NCI-H460 (cell line): ENCODE results near the gene CSNK1G1. TPM values are rescaled to one million over a fixed set of nuclear protein-coding genes. Genes with fewer than 3 reads are reported as not detected.
"Not testable (repeated sequence)": the region's sequence is repeated elsewhere in the genome, so short reads cannot be mapped to it uniquely, and the experiment has no call there.

Experiments
- DNase-seq: peaks from one replicate; pipeline ENCODE4 v3.0.0-alpha.2; 2016; ENCODE audit warnings: low read depth; ENCODE audit errors: extremely low read depth
- total RNA-seq: library from RNA; depleted of rRNA; stranded (reverse); fragments of >200 nt; shearing (Covaris generic); gene quantifications from 2 replicates; pipeline ENCODE4 v1.2.3, GENCODE V29; 2014

Gene CSNK1G1
- total RNA-seq, 1 experiment from 2014 or later: 20.7 TPM

- DNase-seq: no peak
Observed at GRCh38 chr15:64141798-64142512, 214.0 kb downstream of the CSNK1G1 start.

GRCh38 chr15:64138331-64138941 is 217.5 kb downstream of the CSNK1G1 start:
- DNase-seq: no peak

DNA sequence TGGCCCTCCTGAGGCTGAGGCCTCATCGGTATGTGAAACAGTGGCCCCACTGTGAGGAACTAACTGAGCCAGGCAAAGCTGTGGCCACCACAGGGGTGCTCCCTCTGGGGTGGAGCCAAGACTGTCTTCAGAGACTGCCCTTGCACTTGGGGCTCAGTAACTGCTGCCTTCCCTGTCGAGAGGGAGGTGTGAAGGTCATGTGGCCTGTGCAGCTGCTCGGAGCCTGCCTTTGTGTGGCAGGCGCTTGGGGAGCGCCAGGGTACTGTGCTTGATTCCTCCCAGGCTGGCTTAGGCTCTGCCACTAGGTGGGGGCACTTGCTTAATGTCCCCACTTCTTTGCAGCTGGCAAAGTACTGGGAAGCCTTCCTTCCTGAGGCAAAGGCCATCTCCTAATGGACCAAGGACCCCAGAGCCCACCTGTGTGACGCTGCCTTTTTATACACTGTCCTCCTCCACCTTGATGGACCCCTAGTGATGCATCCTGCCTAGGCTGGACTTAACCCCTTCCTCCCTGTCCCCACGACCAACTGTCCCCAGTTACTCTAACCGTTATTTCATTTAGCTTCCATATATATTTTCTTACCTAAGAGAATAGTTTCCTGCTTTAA is 218.6 kb downstream of the CSNK1G1 start:
- no peak for DNase-seq

DNA sequence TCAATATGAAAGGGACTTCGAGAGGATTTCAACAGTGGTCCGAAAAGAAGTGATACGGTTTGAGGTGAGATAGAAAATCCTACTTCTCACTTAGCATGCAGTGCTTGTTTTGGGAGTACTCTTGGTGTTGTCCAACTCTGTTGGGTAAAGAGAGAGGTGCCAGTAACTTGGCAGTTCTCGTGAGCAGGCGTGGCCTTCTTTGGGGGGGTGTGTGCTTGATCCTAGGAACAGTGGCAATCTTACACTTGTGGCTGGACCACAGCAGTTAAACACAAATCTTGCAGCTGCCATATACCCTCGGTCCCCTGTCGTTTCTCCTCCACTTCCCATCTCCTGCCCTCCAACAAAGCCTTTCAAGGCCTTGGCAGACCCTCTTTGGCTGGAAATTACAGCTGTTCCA is 219.6 kb downstream of the CSNK1G1 start:
- DNase-seq: no peak

- no peak for DNase-seq
Observed at GRCh38 chr15:64134345-64134829, 221.6 kb downstream of the CSNK1G1 start.

GRCh38 chr15:64133623-64134344 is 222.2 kb downstream of the CSNK1G1 start:
- no peak for DNase-seq

- no peak for DNase-seq
Observed at GRCh38 chr15:64132217-64132616, 223.8 kb downstream of the CSNK1G1 start.

DNA sequence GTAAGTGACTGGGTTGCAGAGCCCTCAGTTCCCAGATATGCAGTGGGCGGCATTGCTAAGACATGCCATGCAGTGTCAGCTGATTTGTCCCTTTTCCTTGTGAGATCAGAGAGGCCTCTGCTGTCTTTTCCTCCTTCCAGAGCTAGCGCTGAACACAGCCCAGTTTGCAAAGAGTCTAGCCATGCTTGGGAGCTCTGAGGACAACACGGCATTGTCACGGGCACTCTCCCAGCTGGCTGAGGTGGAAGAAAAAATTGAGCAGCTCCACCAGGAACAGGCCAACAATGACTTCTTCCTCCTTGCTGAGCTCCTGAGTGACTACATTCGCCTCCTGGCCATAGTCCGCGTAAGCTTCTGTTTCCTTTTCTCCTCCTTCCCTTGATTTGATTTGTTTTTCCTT is 224.4 kb downstream of the CSNK1G1 start:
- DNase-seq: no peak

DNA sequence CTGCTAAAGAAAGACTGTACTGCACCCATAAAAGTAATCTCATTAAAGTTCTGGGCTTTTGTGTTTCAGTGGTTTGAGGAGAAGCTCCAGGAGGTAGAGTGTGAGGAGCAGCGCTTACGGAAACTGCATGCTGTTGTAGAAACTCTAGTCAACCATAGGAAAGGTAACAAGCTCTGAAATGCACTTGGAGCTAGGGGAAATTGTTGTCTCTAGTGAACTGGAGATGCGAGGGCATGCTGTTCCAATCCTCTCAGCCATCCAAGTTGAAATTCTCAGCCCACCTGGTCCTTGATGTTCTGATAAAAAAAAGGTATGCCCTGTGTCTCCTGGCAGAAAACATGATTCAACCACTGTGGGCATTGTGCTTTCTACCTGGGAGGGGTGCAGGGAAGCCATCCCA is 225.8 kb downstream of the CSNK1G1 start:
- DNase-seq: no peak

DNA sequence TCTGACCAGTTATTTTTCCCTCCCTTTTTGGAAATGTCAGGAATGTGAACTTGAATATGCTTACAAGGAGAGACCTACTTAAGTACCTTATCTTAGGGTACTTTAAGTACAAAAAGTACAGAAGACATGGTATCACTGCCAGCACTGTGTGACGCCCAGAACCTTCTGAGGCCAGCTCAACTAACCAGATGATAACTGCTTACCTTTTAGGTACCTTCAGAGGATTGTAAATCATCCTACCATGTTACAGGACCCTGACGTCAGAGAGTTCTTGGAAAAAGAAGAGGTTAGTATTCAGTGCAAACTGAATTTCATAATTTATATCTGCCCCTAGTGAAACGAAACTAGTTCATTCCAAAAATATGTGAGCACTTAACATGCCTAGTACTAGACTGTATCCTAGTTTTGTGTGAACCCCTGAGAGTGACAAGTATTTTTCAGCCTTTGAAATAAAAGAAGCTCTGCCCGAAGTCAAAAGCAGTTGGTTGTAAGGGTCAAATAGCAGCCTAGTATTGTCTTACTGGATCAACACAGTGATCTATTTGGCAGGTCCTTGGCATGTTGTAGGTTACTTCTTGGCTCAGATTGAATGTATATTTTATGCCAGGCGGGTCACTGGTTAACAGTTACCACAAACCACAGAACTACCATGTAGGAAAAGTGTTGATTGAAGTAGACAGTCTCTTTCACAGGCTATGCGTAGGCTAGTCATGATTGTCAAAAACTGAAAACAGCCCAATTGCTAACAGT is 228.3 kb downstream of the CSNK1G1 start:
- DNase-seq: no peak

- no peak for DNase-seq
Observed at GRCh38 chr15:64125978-64126377, 230.0 kb downstream of the CSNK1G1 start.

- no peak for DNase-seq
Observed at GRCh38 chr15:64122936-64123351, 233.0 kb downstream of the CSNK1G1 start.

- DNase-seq: no peak
Observed at GRCh38 chr15:64122444-64122843, 233.5 kb downstream of the CSNK1G1 start.

DNA sequence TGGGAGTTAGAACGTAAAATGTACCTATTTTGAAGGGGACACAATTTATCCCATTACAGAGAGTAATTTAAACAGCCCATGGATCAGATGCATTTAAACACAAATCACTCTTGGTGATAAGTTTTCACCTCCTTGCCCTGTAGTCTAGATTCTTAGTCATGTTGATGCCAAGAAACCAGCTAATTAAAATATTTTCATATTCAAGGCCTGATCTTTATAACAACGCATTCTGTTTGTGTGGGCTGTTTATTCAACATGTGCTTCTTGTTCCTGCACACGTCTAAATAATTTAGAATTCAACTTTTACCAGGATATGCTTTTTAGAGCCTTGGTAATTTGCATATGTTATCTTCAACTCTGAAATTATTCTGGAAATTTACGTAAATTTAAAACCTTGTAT is 234.4 kb downstream of the CSNK1G1 start:
- no peak for DNase-seq

DNA sequence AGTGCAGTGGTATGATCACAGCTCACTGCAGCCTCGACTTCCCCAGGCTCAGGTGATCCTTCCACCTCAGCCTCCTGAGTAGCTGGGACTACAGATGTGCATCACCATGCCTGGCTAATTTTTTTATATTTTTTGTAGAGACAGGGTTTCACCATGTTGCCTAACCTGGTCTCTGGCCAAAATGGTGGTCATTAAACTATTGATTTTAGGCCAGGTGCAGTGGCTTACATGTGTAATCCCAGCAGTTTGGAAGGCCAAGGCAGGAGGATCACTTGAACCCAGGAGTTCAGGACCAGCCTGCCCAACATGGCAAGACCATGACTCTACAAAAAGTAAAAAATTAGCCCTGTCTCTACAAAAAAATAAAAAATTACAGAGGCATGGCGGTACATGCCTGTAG is 235.7 kb downstream of the CSNK1G1 start:
- DNase-seq: not testable (repeated sequence)

DNA sequence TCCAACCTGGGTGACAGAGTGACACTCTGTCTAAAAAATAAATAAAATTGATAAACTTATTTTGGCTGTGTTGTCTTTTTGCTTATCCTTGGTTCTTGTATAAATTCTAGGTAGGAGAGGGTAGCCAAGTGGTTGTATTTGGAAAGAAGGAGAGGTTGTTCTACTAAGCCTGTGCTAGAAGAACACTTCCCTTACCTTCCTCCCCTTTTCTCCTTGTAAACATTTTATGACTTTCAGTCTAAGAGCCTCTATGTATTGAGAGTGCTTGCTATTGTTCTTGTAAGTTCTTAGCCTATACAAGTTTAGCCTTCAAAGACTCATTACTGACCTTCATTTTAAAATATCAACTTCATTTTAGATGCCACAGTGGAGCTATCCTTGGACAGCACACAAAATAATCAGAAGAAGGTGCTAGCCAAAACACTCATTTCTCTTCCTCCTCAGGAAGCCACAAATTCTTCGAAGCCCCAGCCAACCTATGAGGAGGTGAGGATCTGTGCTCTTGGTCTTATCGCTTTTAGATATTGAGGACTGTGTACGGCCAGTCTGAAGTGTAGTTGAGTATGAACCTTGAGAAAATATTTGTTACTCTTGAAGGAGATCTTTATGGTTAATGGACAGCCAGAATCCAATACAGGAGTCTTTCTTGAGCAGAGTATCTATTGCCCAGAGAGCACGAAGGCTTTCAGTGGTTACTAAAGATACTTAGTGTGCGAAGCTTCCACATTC is 238.1 kb downstream of the CSNK1G1 start:
- DNase-seq: no peak
